ENCODE measurements around the gene OGFOD1.
A peak's percentile ranks its signal among the peaks of the same experiment; 100 is the strongest.

Gene OGFOD1

GRCh38 chr16:56450275-56450985 lies 924 bp upstream of the OGFOD1 start:
- Mint-ChIP-seq H3K27me3 (no peaks in the 10 kb centered on the region), H3K4me3 (peak overlapping the region; percentile 84 to 93), H3K27ac (peak overlapping the region; percentile 88 to 98), H3K4me1 (ENCODE audit: low read depth in 2 of 2) (peaks cover 38 to 52% of the 10 kb centered on the region in 2 donors), H3K9me3 (no peaks in the 10 kb centered on the region), H3K36me3 (ENCODE audit: insufficient read depth) (peaks cover 43% of the 10 kb centered on the region)
- DNase-seq (no peak), ATAC-seq (replicated peaks) (no peak)

- Mint-ChIP-seq H3K36me3 (ENCODE audit: insufficient read depth) (peaks cover 44% of the 10 kb centered on the region), H3K9me3 (no peaks in the 10 kb centered on the region), H3K27ac (peak overlapping the region; percentile 88 to 98), H3K27me3 (no peaks in the 10 kb centered on the region), H3K4me1 (ENCODE audit: low read depth in 2 of 2) (peaks cover 38 to 60% of the 10 kb centered on the region in 2 donors), H3K4me3 (peak overlapping the region; percentile 84 to 93)
- no peak for DNase-seq
- peak; percentile 35 for ATAC-seq (replicated peaks)
These were observed 667 bp downstream of the OGFOD1 start for GRCh38 chr16:56451753-56452689.

- H3K4me1 Mint-ChIP-seq (ENCODE audit: low read depth in 2 of 2) = peaks cover 7 to 9% of the 10 kb centered on the region in 2 donors
- no peak overlapping the region for H3K27ac Mint-ChIP-seq
- H3K36me3 Mint-ChIP-seq (ENCODE audit: insufficient read depth) = peaks cover 83% of the 10 kb centered on the region
- H3K9me3 Mint-ChIP-seq = no peaks in the 10 kb centered on the region
- ATAC-seq (replicated peaks) (no peak), DNase-seq (no peak)
- H3K4me3 Mint-ChIP-seq = no peak overlapping the region
- no peaks in the 10 kb centered on the region for H3K27me3 Mint-ChIP-seq
These were observed 6.6 kb downstream of the OGFOD1 start for GRCh38 chr16:56457927-56458470.

- Mint-ChIP-seq H3K36me3 (ENCODE audit: insufficient read depth) (peaks cover 80% of the 10 kb centered on the region), H3K4me3 (no peak overlapping the region), H3K4me1 (ENCODE audit: low read depth in 2 of 2) (peaks cover 3 to 9% of the 10 kb centered on the region in 2 donors), H3K27ac (no peak overlapping the region), H3K9me3 (no peaks in the 10 kb centered on the region), H3K27me3 (no peaks in the 10 kb centered on the region)
- DNase-seq (no peak), ATAC-seq (replicated peaks) (no peak)
These were observed 8.7 kb downstream of the OGFOD1 start for GRCh38 chr16:56460101-56460500.

- peak overlapping the region in 1 of 2 donors; percentile 67 for H3K27ac Mint-ChIP-seq
- ATAC-seq (replicated peaks) (no peak), DNase-seq (no peak)
- H3K4me1 Mint-ChIP-seq (ENCODE audit: low read depth in 2 of 2) = peaks cover 0 to 3% of the 10 kb centered on the region in 2 donors
- peaks cover 73% of the 10 kb centered on the region for H3K36me3 Mint-ChIP-seq (ENCODE audit: insufficient read depth)
- H3K9me3 Mint-ChIP-seq = no peaks in the 10 kb centered on the region
- no peak overlapping the region for H3K4me3 Mint-ChIP-seq
- H3K27me3 Mint-ChIP-seq = no peaks in the 10 kb centered on the region
These were observed 10.9 kb downstream of the OGFOD1 start for GRCh38 chr16:56462064-56462796.

- DNase-seq (no peak), ATAC-seq (replicated peaks) (no peak)
- Mint-ChIP-seq H3K36me3 (ENCODE audit: insufficient read depth) (peaks cover 73% of the 10 kb centered on the region), H3K4me1 (ENCODE audit: low read depth in 2 of 2) (no peaks in the 10 kb centered on the region), H3K4me3 (no peak overlapping the region), H3K27me3 (no peaks in the 10 kb centered on the region), H3K27ac (no peak overlapping the region), H3K9me3 (no peaks in the 10 kb centered on the region)
These were observed 11.8 kb downstream of the OGFOD1 start for GRCh38 chr16:56463153-56463552.

- Mint-ChIP-seq H3K4me3 (no peak overlapping the region), H3K4me1 (ENCODE audit: low read depth in 2 of 2) (no peaks in the 10 kb centered on the region), H3K36me3 (ENCODE audit: insufficient read depth) (peaks cover 79% of the 10 kb centered on the region), H3K27ac (no peak overlapping the region), H3K9me3 (no peaks in the 10 kb centered on the region), H3K27me3 (no peaks in the 10 kb centered on the region)
- no peak for DNase-seq
- no peak for ATAC-seq (replicated peaks)
These were observed 15.0 kb downstream of the OGFOD1 start for GRCh38 chr16:56466344-56466743.

GRCh38 chr16:56468800-56469199 lies 17.4 kb downstream of the OGFOD1 start:
- peaks cover 81% of the 10 kb centered on the region for H3K36me3 Mint-ChIP-seq (ENCODE audit: insufficient read depth)
- H3K27ac Mint-ChIP-seq = no peak overlapping the region
- H3K4me3 Mint-ChIP-seq = no peak overlapping the region
- ATAC-seq (replicated peaks) (no peak), DNase-seq (no peak)
- H3K4me1 Mint-ChIP-seq (ENCODE audit: low read depth in 2 of 2) = no peaks in the 10 kb centered on the region
- no peaks in the 10 kb centered on the region for H3K27me3 Mint-ChIP-seq
- no peaks in the 10 kb centered on the region for H3K9me3 Mint-ChIP-seq

- no peak for ATAC-seq (replicated peaks)
These were observed 18.4 kb downstream of the OGFOD1 start for GRCh38 chr16:56469748-56470147.

GRCh38 chr16:56470232-56470631 lies 18.9 kb downstream of the OGFOD1 start:
- Mint-ChIP-seq H3K27me3 (no peaks in the 10 kb centered on the region), H3K4me1 (ENCODE audit: low read depth in 2 of 2) (no peaks in the 10 kb centered on the region), H3K9me3 (no peaks in the 10 kb centered on the region), H3K27ac (no peak overlapping the region), H3K4me3 (no peak overlapping the region), H3K36me3 (ENCODE audit: insufficient read depth) (peaks cover 87% of the 10 kb centered on the region)
- no peak for DNase-seq
- no peak for ATAC-seq (replicated peaks)

More at GRCh38 chr16:56469748-56470147, 18.4 kb downstream of the OGFOD1 start:
- Mint-ChIP-seq H3K4me3 (no peak overlapping the region), H3K27me3 (no peaks in the 10 kb centered on the region), H3K27ac (peak overlapping the region in 1 of 2 donors; percentile 16), H3K9me3 (no peaks in the 10 kb centered on the region), H3K4me1 (ENCODE audit: low read depth in 2 of 2) (no peaks in the 10 kb centered on the region), H3K36me3 (ENCODE audit: insufficient read depth) (peaks cover 84% of the 10 kb centered on the region)
- DNase-seq = no peak

GRCh38 chr16:56470666-56471065 lies 19.3 kb downstream of the OGFOD1 start:
- no peaks in the 10 kb centered on the region for H3K27me3 Mint-ChIP-seq
- no peak overlapping the region for H3K27ac Mint-ChIP-seq
- H3K4me3 Mint-ChIP-seq = no peak overlapping the region
- H3K36me3 Mint-ChIP-seq (ENCODE audit: insufficient read depth) = peaks cover 90% of the 10 kb centered on the region
- DNase-seq (no peak), ATAC-seq (replicated peaks) (no peak)
- H3K9me3 Mint-ChIP-seq = no peaks in the 10 kb centered on the region
- no peaks in the 10 kb centered on the region for H3K4me1 Mint-ChIP-seq (ENCODE audit: low read depth in 2 of 2)

GRCh38 chr16:56475201-56475600 lies 23.8 kb downstream of the OGFOD1 start:
- Mint-ChIP-seq H3K36me3 (ENCODE audit: insufficient read depth) (peaks cover 92% of the 10 kb centered on the region), H3K9me3 (no peaks in the 10 kb centered on the region), H3K27ac (peak overlapping the region in 1 of 2 donors; percentile 28), H3K4me1 (ENCODE audit: low read depth in 2 of 2) (peaks cover 0 to 3% of the 10 kb centered on the region in 2 donors), H3K27me3 (no peaks in the 10 kb centered on the region), H3K4me3 (no peak overlapping the region)
- DNase-seq (no peak), ATAC-seq (replicated peaks) (no peak)
